Panc1 (cell line): ENCODE results near the gene FKBP1A. TPM values are rescaled to one million over a fixed set of nuclear protein-coding genes. Genes with fewer than 3 reads are reported as not detected.

Experiments
- ATAC-seq: fragments of 200-7000 bp; cut with Tn5 transposase; 2 replicates; pipeline ENCODE4 v1.9.1; 2020; ENCODE audit warnings: mild to moderate bottlenecking, moderate library complexity
- BruUV-seq: library from RNA; stranded (reverse); fragments of 400-500 nt; replicated peaks from 2 replicates; lab custom pipeline; 2021; lab: Mats Ljungman, UMichigan
- CTCF ChIA-PET: fragments of 300-600 bp; sonication (Branson Sonifier 250); formaldehyde crosslinking; loops from one replicate; lab custom pipeline; 2022; ENCODE audit warnings: antibody characterized with exemption; lab: Charles Lee
- POLR2A ChIA-PET: fragments of 300-600 bp; sonication (Branson Sonifier 250); formaldehyde crosslinking; loops from one replicate; lab custom pipeline; 2022; ENCODE audit warnings: antibody characterized with exemption; lab: Charles Lee
- DNase-seq: peaks from one replicate; pipeline ENCODE4 v3.0.0-alpha.2; 2010; ENCODE audit warnings: low read depth, low spot score
- H3K27ac ChIP-seq: 2 replicates; pipeline ENCODE4 v1.5.1; 2011; ENCODE audit warnings: mild to moderate bottlenecking, low read length, inconsistent platforms
- H3K27me3 ChIP-seq: fragments of 200-500 bp; sonication (Bioruptor generic); 2 replicates; pipeline ENCODE4 v1.6.0; 2014; ENCODE audit warnings: low read length, inconsistent platforms; ENCODE audit not compliant: control insufficient read depth, insufficient read depth
- H3K36me3 ChIP-seq: fragments of 200-500 bp; sonication (Bioruptor generic); 2 replicates; pipeline ENCODE4 v1.5.1; 2014; ENCODE audit warnings: inconsistent platforms, mild to moderate bottlenecking, low read length, moderate library complexity; ENCODE audit not compliant: control insufficient read depth, insufficient read depth
- H3K4me1 ChIP-seq: 2 replicates; pipeline ENCODE4 v1.5.1; 2011; ENCODE audit warnings: inconsistent platforms, mild to moderate bottlenecking, low read length, moderate library complexity; ENCODE audit not compliant: control insufficient read depth, insufficient read depth
- H3K4me3 ChIP-seq, 2 experiments: 2 replicates each; pipeline ENCODE4 v1.5.1; 2011 to 2012; ENCODE audit warnings: low read depth in 2 of 2, low read length in 2 of 2, mild to moderate bottlenecking in 2 of 2, inconsistent platforms in 1 of 2, moderate library complexity in 1 of 2
- H3K9me3 ChIP-seq: fragments of 200-500 bp; sonication (Bioruptor generic); 2 replicates; pipeline ENCODE4 v1.5.1; 2014; ENCODE audit warnings: low read depth, mild to moderate bottlenecking, inconsistent platforms, low read length, moderate library complexity; ENCODE audit not compliant: control insufficient read depth, insufficient read depth
- POLR2AphosphoS5 ChIP-seq: IDR thresholded peaks from 2 replicates; pipeline ENCODE4 v1.6.1; 2012; ENCODE audit warnings: mild to moderate bottlenecking, low read depth, low read length, moderate library complexity
- SIN3A ChIP-seq: IDR thresholded peaks from 2 replicates; pipeline ENCODE4 v1.6.1; 2012; ENCODE audit warnings: low read depth, mild to moderate bottlenecking, low read length, moderate library complexity, borderline replicate concordance; ENCODE audit not compliant: insufficient read depth
- in situ Hi-C: cut with HindIII; loops from 2 replicates; pipeline ENCODE4 v1.10.0; 2016; ENCODE audit warnings: low sequenced_read_pairs, low pct_unique_long_range_greater_than_20kb
- intact Hi-C: fragments of 100-400 bp; cut with micrococcal nuclease; formaldehyde crosslinking; loops from one replicate; pipeline ENCODE4 v1.10.0; 2022; ENCODE audit not compliant: unreplicated experiment
- total RNA-seq: library from RNA; stranded (reverse); gene quantifications from one replicate; pipeline ENCODE4 v1.2.1, GENCODE V29; 2021; ENCODE audit not compliant: unreplicated experiment
- TF ChIP-seq, protein P1 (sequence below), 2 experiments: IDR thresholded peaks; 2 replicates each; pipeline ENCODE4 v1.6.1; 2011 to 2012; ENCODE audit warnings: low read depth in 2 of 2, control low read depth in 1 of 2, low read length in 1 of 2, mild to moderate bottlenecking in 1 of 2, moderate library complexity in 1 of 2; ENCODE audit not compliant: insufficient read depth in 1 of 2

FKBP1A gene
- total RNA-seq, 1 experiment from 2014 or later, result 695 TPM

DNA sequence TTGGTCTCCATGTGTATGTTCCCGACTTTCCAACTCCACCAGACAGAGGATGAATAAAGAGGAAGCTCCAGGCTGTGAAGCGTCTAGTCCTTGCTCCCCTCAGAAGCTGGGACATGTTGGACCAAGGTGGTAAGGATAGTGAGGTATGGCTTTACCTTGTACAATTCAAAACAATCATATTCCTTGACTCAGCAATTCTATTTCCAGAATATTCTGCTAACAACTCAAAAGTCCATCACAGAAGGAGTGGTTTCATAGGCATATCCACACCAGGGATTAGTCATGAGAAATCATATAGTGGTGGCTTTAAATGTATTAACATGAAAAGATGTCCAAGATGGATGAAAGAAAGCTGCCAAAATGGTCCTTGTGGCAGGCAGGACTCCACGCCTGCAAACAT, 19.8 kb downstream of the FKBP1A start:
- H3K27ac ChIP-seq, result no peak overlapping the region
- intact Hi-C loops (loop anchor here (10.0 kb wide), 1 partner anchor 62 kb away; no protein-coding TSS in a partner anchor), in situ Hi-C loops (no loop called here)
- no peaks in the 10 kb centered on the region for H3K27me3 ChIP-seq
- DNase-seq, result no peak
- no peak for TF ChIP-seq SIN3A
- TF ChIP-seq, protein P1, sequence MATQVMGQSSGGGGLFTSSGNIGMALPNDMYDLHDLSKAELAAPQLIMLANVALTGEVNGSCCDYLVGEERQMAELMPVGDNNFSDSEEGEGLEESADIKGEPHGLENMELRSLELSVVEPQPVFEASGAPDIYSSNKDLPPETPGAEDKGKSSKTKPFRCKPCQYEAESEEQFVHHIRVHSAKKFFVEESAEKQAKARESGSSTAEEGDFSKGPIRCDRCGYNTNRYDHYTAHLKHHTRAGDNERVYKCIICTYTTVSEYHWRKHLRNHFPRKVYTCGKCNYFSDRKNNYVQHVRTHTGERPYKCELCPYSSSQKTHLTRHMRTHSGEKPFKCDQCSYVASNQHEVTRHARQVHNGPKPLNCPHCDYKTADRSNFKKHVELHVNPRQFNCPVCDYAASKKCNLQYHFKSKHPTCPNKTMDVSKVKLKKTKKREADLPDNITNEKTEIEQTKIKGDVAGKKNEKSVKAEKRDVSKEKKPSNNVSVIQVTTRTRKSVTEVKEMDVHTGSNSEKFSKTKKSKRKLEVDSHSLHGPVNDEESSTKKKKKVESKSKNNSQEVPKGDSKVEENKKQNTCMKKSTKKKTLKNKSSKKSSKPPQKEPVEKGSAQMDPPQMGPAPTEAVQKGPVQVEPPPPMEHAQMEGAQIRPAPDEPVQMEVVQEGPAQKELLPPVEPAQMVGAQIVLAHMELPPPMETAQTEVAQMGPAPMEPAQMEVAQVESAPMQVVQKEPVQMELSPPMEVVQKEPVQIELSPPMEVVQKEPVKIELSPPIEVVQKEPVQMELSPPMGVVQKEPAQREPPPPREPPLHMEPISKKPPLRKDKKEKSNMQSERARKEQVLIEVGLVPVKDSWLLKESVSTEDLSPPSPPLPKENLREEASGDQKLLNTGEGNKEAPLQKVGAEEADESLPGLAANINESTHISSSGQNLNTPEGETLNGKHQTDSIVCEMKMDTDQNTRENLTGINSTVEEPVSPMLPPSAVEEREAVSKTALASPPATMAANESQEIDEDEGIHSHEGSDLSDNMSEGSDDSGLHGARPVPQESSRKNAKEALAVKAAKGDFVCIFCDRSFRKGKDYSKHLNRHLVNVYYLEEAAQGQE (IDR thresholded peaks at IDR 0.05; ENCODE audit: insufficient read depth in 1 of 2, low read depth in 2 of 2, low read length in 1 of 2), result no peak
- no peak for TF ChIP-seq POLR2AphosphoS5
- peaks cover 21% of the 10 kb centered on the region for H3K36me3 ChIP-seq
- CTCF ChIA-PET, result no interaction called here
- no TSS peak for BruUV-seq
- ATAC-seq, result no peak
- H3K4me1 ChIP-seq, result peaks cover 64% of the 10 kb centered on the region
- POLR2A ChIA-PET, result no interaction called here
- H3K4me3 ChIP-seq, result no peak overlapping the region
- H3K9me3 ChIP-seq, result no peaks in the 10 kb centered on the region

DNA sequence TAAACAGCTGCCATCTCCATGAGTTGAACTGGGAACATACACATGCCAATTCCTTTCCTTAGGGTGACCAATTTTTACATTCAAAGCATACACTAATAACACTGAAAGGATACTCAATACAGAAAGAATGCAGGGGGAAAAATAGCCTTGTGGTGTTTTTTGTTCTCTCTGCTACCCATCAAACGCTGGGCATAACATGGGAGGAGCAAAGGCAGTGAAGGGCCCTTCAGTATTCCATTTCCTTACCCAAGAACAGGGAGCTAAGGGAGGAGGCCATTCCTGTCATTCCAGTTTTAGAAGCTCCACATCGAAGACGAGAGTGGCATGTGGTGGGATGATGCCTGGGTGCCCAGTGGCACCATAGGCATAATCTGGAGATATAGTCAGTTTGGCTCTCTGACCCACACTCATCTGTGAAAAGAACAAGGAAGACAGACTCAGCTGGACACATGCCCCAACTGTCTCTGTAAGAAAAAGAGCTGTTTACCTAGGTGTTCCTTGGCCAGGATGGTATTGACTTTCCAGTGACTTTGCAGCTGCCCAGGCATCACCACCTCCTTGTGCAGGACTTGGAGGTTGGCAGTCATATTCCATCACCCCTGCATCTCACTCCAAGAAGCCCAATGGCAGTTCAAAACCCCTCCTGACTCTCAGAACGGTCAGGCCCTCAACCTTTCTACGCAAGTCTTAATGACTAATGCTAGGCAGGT, 20.9 kb downstream of the FKBP1A start:
- POLR2A ChIA-PET, result no interaction called here
- peak overlapping the region; percentile 39 for H3K27ac ChIP-seq

More for the DNA sequence above, 20.9 kb downstream of the FKBP1A start:
- intact Hi-C loops (loop anchor here (10.0 kb wide), 1 partner anchor 63 kb away; no protein-coding TSS in a partner anchor), in situ Hi-C loops (no loop called here)
- peaks cover 21% of the 10 kb centered on the region for H3K36me3 ChIP-seq
- no peak overlapping the region for H3K4me3 ChIP-seq
- H3K9me3 ChIP-seq, result no peaks in the 10 kb centered on the region
- no peaks in the 10 kb centered on the region for H3K27me3 ChIP-seq
- no TSS peak for BruUV-seq
- TF ChIP-seq, protein P1 (IDR thresholded peaks at IDR 0.05; ENCODE audit: insufficient read depth in 1 of 2, low read depth in 2 of 2, low read length in 1 of 2), result no peak
- peaks cover 55% of the 10 kb centered on the region for H3K4me1 ChIP-seq
- ATAC-seq (no peak), DNase-seq (no peak)
- CTCF ChIA-PET, result no interaction called here
